DND-41 (cell line): ENCODE data around the gene TMEM106B.

Experiments used
- CTCF ChIP-seq: IDR thresholded peaks from 2 replicates; pipeline ENCODE4 v1.5.1; 2012; ENCODE audit warnings: borderline replicate concordance, low read length, moderate library complexity, mild to moderate bottlenecking; ENCODE audit not compliant: poor library complexity, severe bottlenecking; ENCODE audit errors: extremely low read depth
- EZH2 ChIP-seq: IDR thresholded peaks from 3 replicates; pipeline ENCODE4 v1.6.1; 2012; ENCODE audit warnings: borderline replicate concordance, low read depth, mild to moderate bottlenecking, moderate library complexity, low read length, inconsistent platforms; ENCODE audit not compliant: severe bottlenecking

DNA sequence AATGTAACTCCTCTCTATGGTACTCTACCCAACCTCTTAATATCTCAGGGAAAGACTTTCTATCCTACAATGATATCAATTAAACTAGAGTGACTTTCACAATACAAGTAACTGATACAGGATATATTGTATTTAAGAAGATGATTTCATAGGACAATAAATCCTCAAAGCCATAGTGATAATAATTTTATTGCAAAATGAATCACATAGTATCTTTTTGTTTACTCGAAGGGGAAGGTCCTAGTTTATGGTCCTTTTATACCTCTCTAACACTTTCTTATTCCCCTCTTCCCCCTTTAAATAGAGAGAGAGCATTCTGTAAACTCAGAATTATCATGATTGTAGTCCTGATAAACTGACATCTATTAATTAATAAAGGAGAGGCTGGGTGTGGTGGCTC is 56.4 kb downstream of the TMEM106B start:
- TF ChIP-seq CTCF, result no peak
- TF ChIP-seq EZH2, result no peak
